Thoracic aorta (tissue), 2 donors: Measurements from ENCODE around the gene C15orf39. TPM values are rescaled to one million over a fixed set of nuclear protein-coding genes. Genes with fewer than 3 reads are reported as not detected.
"Not testable (repeated sequence)": the region's sequence is repeated elsewhere in the genome, so short reads cannot be mapped to it uniquely, and the experiment has no call there.

Source experiments
- ATAC-seq: fragments of 150-250 bp; one replicate; pipeline ENCODE4 v1.8.0; 2017; ENCODE audit warnings: low read depth; ENCODE audit not compliant: insufficient number of reproducible peaks, low FRiP score
- DNase-seq: peaks from one replicate; pipeline ENCODE4 v3.0.0-alpha.2; 2020; ENCODE audit warnings: low spot score
- H3K27ac ChIP-seq, 2 donors: fragments of 200-600 bp; sonication (generic); 1 replicate in 1 of 2; 2 replicates in 1 of 2; pipeline ENCODE4 v1.5.1; 2016; ENCODE audit warnings: mild to moderate bottlenecking in 2 of 2, moderate library complexity in 2 of 2
- H3K27me3 ChIP-seq: fragments of 200-600 bp; sonication (generic); replicated peaks from 2 replicates; pipeline ENCODE4 v1.6.0; 2016; ENCODE audit warnings: mild to moderate bottlenecking; ENCODE audit not compliant: insufficient read depth
- H3K36me3 ChIP-seq: fragments of 200-600 bp; sonication (generic); one replicate; pipeline ENCODE4 v1.5.1; 2016
- H3K4me1 ChIP-seq, 2 donors: fragments of 200-600 bp; sonication (generic); 1 replicate in 1 of 2; 2 replicates in 1 of 2; pipeline versions ENCODE4 v1.5.1 to v1.6.0; 2016; ENCODE audit warnings: low read depth in 2 of 2, mild to moderate bottlenecking in 1 of 2; ENCODE audit not compliant: control insufficient read depth in 1 of 2
- H3K4me3 ChIP-seq: fragments of 200-600 bp; sonication (generic); 2 replicates; pipeline ENCODE4 v1.5.1; 2016; ENCODE audit warnings: mild to moderate bottlenecking
- H3K9me3 ChIP-seq: fragments of 200-600 bp; sonication (generic); 2 replicates; pipeline ENCODE4 v1.5.1; 2016
- total RNA-seq, 2 donors: library from RNA; depleted of rRNA; stranded (reverse); fragments of >200 nt; gene quantifications; one replicate each; pipeline versions ENCODE4 v1.1.0 to v1.2.3, GENCODE V29; 2016
- TF ChIP-seq, protein P1 (sequence below): fragments of 200-600 bp; sonication (generic); IDR thresholded peaks from one replicate; pipeline ENCODE4 v1.5.1; 2019; ENCODE audit warnings: antibody characterized with exemption

The C15orf39 gene
- total RNA-seq, 2 donors from 2014 or later: 22.7 to 45.2 TPM

DNA sequence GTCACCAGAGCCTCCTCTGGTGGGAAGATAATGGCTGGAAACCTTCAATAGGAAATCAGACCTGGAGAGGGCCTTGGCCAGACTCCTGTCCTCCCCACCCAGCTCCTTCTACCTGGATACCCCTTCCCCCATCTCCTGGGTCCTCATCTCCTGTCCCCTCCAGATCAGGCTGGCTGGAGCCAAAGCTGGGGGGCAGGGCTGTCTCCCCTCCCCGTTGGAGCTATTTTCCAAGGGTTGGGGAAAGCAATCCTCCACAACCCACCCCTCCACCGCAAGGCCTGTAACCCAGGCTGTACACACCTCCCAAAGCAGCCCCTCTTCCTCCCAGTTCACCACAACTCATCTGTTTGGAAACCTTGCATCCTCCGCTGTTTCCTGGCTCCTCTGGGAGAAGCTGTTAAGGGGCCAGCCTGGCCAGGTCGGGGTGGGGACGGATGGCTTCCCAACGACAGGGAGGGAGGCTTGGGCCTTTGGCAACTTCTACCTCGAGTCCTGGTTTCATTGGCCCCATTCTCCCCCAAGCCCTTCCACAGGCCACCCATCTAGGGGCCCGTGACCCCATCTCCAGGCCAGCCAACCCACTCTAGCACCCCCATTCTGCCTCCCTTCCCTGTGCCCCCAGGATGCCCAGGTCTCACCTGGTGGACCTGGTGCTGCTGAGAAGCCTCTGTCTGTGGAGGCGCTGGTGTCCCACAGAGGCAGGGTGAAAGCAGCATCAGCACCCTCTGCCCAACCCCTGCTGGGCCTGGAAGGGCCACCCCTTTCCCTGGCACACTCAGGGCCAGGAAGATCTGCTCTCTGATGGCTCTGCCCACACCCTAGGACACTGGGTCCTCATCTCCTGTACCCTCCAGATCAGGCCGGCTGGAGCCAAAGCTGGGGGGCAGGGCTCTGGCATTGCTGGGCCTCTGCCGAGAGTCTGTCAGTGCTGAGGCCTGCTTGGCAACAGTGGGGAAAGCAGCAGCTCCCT is 34.4 kb downstream of the C15orf39 start:
- ATAC-seq (no peak), DNase-seq (no peak)
- Histone ChIP-seq H3K4me3 (no peak overlapping the region), H3K36me3 (no peaks in the 10 kb centered on the region), H3K27me3 (no peaks in the 10 kb centered on the region), H3K27ac (no peak overlapping the region), H3K4me1 (no peaks in the 10 kb centered on the region), H3K9me3 (no peaks in the 10 kb centered on the region)
- TF ChIP-seq, protein P1, sequence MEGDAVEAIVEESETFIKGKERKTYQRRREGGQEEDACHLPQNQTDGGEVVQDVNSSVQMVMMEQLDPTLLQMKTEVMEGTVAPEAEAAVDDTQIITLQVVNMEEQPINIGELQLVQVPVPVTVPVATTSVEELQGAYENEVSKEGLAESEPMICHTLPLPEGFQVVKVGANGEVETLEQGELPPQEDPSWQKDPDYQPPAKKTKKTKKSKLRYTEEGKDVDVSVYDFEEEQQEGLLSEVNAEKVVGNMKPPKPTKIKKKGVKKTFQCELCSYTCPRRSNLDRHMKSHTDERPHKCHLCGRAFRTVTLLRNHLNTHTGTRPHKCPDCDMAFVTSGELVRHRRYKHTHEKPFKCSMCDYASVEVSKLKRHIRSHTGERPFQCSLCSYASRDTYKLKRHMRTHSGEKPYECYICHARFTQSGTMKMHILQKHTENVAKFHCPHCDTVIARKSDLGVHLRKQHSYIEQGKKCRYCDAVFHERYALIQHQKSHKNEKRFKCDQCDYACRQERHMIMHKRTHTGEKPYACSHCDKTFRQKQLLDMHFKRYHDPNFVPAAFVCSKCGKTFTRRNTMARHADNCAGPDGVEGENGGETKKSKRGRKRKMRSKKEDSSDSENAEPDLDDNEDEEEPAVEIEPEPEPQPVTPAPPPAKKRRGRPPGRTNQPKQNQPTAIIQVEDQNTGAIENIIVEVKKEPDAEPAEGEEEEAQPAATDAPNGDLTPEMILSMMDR: no peak

DNA sequence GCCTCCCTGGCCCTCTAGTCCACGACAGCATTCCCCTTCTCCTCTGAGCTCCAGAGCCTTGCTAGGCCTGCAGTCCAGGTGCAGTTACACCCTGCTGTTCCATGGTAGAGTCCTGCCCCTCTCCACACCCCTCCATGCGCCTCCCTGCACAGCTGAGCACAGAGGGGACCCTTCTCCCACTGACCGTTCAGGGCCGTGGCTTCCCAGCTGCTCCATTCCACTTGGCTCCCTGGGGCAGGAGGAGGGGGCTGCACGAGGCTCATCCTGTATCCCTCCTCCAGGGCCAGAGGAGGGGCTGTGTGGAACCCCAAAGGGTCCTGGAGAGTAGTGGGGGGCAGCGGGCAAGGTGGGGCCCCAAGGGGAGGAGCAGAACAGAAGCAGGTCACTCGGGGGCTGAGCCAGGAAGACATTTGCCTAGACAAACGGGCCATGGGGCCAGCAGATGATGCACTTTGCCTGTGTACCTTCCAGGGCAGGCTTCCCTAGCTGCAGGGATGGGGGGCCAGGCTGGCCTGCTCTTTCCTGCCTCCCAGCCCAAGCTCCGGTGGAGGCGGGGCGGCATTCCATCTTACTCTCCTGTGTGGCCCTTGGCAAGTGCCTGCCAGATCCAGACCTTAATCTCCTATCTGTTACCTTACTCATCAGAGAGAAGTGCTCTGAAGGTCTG is 35.8 kb downstream of the C15orf39 start:
- no peak for ATAC-seq
- DNase-seq: no peak
- TF ChIP-seq, protein P1: no peak

DNA sequence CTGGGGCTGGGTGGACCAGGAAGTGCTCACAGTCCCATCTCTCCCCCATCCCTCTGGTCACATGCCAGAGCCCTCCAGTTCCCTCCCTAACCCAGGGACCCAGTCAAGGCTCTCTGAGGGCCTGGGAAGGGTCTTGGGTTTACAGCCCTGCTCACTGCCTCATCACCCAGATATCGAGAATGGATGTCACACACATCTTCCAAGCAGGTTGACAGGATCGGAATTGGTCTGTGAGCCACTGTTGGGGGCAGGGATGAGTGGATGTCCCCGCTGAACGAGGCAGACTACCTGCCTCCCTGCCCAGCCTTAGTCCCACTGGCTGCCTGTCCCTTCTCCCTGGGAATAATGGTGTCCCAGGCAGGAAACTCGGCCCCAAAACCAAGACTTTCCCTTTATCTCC is 36.5 kb downstream of the C15orf39 start:
- Histone ChIP-seq H3K36me3 (no peaks in the 10 kb centered on the region), H3K27me3 (no peaks in the 10 kb centered on the region), H3K9me3 (no peaks in the 10 kb centered on the region), H3K4me3 (no peak overlapping the region), H3K27ac (no peak overlapping the region), H3K4me1 (no peaks in the 10 kb centered on the region)
- DNase-seq (no peak), ATAC-seq (no peak)
- TF ChIP-seq, protein P1: no peak

More for the DNA sequence above, 35.8 kb downstream of the C15orf39 start:
- Histone ChIP-seq H3K4me1 (no peaks in the 10 kb centered on the region), H3K27ac (no peak overlapping the region), H3K4me3 (no peak overlapping the region), H3K27me3 (no peaks in the 10 kb centered on the region), H3K9me3 (no peaks in the 10 kb centered on the region), H3K36me3 (no peaks in the 10 kb centered on the region)

DNA sequence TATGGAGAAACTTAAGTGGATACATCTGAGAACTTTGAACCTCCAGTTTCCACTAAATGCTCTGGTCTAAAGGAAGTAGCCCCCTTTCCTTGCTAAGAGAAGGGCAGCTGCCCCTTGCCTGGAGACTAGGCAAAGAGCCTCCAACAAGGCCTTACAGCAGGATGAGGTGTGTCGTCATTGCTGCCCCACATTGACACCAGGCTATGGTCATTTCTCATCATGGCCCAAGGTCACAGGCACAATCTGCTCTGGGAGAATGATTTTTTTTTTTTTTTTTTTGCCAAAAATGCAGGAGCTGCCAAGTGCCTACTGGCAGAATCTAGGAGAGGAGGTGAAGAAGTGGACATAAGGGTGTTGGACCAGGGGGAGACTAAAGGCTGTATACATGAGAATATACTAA is 44.1 kb downstream of the C15orf39 start:
- not testable (repeated sequence) for DNase-seq, H3K4me1 ChIP-seq, H3K27me3 ChIP-seq, H3K9me3 ChIP-seq, H3K27ac ChIP-seq, ATAC-seq, H3K4me3 ChIP-seq, H3K36me3 ChIP-seq

DNA sequence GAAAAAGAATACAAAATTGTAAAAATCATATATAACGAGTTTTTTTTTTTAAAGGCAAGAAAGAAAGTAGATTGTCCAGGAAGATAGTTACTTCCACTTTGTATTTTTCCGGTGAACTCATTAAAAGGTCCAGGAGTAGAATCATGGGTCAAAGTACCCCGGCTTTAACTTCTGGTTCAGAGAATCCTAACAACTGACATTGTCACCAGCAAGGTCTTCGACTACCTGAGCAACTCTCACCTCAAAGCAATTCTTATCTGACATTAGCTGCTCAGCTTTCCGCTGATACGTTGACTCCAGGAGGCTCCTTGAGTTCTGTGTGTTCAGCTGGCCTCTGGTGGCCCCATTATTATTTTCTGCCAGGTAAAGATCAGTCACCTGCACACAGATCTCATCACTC is 47.3 kb downstream of the C15orf39 start:
- not testable (repeated sequence) for H3K27ac ChIP-seq, H3K9me3 ChIP-seq, H3K27me3 ChIP-seq, DNase-seq, H3K36me3 ChIP-seq, H3K4me1 ChIP-seq, ATAC-seq, H3K4me3 ChIP-seq

DNA sequence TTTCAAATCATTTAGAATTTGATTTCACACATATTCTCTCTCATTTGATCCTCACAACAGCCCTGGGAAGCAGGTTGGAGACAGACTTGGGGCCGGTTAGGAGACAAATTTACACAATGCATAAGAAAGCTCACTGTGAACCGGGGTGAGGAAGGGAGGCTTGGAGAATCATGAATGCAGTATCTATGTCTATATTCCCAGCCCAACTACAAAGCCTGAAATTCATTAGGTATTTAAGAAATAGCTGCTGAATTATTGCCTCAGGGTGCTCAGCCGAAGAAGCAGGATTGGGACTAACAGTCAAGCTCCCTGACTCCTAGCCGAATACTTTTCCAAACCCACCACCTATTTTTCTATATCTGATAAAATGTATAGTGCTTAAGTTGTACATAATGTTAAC is 48.0 kb downstream of the C15orf39 start:
- H3K27ac ChIP-seq: no peak overlapping the region
- no peak overlapping the region for H3K4me3 ChIP-seq
- no peaks in the 10 kb centered on the region for H3K36me3 ChIP-seq
- no peaks in the 10 kb centered on the region for H3K27me3 ChIP-seq
- no peaks in the 10 kb centered on the region for H3K9me3 ChIP-seq
- DNase-seq (no peak), ATAC-seq (no peak)
- H3K4me1 ChIP-seq: no peaks in the 10 kb centered on the region
- TF ChIP-seq, protein P1: no peak

DNA sequence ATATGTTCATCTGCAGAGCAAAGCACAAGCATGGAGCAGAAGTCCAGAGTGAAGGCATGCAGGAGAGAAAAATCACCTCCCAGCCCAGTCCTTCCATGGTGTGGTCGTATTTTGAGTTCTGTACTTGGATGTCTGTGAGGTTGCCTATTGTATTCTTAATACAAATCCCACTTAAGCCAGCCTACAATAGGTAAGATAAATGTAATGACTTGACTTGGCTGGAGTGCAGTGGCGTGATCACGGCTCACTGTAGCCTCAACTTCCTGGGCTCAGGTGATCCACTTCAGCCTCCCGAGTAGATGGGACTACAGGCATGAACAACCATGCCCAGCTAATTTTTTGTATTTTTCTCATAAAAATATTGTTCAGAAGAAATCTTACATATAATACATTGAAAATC is 49.7 kb downstream of the C15orf39 start:
- not testable (repeated sequence) for H3K27ac ChIP-seq, H3K4me1 ChIP-seq, H3K27me3 ChIP-seq, DNase-seq, H3K36me3 ChIP-seq, H3K4me3 ChIP-seq, H3K9me3 ChIP-seq, ATAC-seq

DNA sequence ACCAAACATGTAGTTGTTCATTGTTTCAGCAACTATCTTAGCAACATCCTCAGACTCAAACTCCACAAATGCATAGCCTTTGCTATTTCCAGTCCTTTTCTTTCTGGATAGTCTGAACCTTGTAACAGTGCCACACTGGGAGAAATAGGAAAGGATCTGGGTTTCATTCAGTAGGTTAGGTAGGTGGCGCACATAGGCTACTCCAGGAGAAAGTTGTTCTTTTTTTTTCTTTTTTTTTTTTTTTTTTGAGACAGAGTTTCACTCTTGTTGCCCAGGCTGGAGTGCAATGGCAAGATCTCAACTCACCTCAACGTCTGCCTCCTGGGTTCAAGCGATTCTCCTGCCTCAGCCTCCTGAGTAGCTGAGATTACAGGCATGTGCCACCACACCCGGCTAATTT is 50.6 kb downstream of the C15orf39 start:
- DNase-seq, H3K36me3 ChIP-seq, H3K4me3 ChIP-seq, H3K27me3 ChIP-seq, H3K27ac ChIP-seq, H3K4me1 ChIP-seq, ATAC-seq, H3K9me3 ChIP-seq: not testable (repeated sequence)
